Vagina (tissue), 2 donors: ENCODE results near the gene ADAMTS4.

ENCODE experiments used
- POLR2A ChIP-seq, 2 donors: fragments of 450-650 bp; IDR thresholded peaks; one replicate each; pipeline ENCODE4 v1.6.1; 2017; ENCODE audit warnings: antibody characterized with exemption in 2 of 2, mild to moderate bottlenecking in 2 of 2, moderate library complexity in 2 of 2
- POLR2AphosphoS5 ChIP-seq, 2 donors: sonication (generic); formaldehyde crosslinking; IDR thresholded peaks; one replicate each; pipeline ENCODE4 v1.9.0; 2017; ENCODE audit warnings: antibody characterized with exemption in 2 of 2, mild to moderate bottlenecking in 2 of 2, low read depth in 1 of 2; ENCODE audit not compliant: insufficient read depth in 1 of 2
- TF ChIP-seq, protein P1 (sequence below), 3 experiments: fragments of 450-650 bp in 2 of 3; fragments of 200-600 bp in 1 of 3; sonication (generic) in 1 of 3; IDR thresholded peaks; one replicate each; pipeline ENCODE4 v1.5.1; 2017 to 2019; ENCODE audit warnings: antibody characterized with exemption in 3 of 3, mild to moderate bottlenecking in 2 of 3, moderate library complexity in 2 of 3

DNA sequence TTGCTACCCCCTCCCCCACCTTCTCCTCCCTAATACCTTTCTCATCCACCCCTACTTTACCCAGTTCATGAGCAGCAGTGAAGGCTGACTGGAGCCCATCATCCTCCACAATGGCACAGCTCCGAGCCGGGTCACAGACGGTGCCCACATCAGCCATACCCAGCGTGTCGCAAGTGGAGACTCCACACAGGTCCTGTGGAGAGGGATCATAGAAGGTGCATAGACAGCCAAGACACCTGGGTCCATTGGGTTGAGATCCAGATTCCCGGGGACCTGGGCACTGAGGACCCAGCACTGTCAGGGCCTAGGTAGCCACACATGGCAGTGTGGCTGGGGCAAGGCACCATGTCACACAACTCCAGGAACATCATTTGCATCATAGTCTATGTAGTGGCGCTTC, 2.7 kb downstream of the ADAMTS4 start:
- TF ChIP-seq, protein P1, sequence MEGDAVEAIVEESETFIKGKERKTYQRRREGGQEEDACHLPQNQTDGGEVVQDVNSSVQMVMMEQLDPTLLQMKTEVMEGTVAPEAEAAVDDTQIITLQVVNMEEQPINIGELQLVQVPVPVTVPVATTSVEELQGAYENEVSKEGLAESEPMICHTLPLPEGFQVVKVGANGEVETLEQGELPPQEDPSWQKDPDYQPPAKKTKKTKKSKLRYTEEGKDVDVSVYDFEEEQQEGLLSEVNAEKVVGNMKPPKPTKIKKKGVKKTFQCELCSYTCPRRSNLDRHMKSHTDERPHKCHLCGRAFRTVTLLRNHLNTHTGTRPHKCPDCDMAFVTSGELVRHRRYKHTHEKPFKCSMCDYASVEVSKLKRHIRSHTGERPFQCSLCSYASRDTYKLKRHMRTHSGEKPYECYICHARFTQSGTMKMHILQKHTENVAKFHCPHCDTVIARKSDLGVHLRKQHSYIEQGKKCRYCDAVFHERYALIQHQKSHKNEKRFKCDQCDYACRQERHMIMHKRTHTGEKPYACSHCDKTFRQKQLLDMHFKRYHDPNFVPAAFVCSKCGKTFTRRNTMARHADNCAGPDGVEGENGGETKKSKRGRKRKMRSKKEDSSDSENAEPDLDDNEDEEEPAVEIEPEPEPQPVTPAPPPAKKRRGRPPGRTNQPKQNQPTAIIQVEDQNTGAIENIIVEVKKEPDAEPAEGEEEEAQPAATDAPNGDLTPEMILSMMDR (IDR thresholded peaks at IDR 0.05), result no peak
- TF ChIP-seq POLR2AphosphoS5 (IDR thresholded peaks at IDR 0.05; ENCODE audit: insufficient read depth in 1 of 2, low read depth in 1 of 2), result no peak
- TF ChIP-seq POLR2A (IDR thresholded peaks at IDR 0.05), result no peak
